Measurements from ENCODE around the gene SPG21. TPM values are rescaled to one million over a fixed set of nuclear protein-coding genes. Genes with fewer than 3 reads are reported as not detected.

SPG21 gene
- total and polyA plus RNA-seq, 2 of the 8 experiments (the other 6 are each of a cell fraction or from before 2014, with no cell fraction given): 67.3 to 72.7 TPM

DNA sequence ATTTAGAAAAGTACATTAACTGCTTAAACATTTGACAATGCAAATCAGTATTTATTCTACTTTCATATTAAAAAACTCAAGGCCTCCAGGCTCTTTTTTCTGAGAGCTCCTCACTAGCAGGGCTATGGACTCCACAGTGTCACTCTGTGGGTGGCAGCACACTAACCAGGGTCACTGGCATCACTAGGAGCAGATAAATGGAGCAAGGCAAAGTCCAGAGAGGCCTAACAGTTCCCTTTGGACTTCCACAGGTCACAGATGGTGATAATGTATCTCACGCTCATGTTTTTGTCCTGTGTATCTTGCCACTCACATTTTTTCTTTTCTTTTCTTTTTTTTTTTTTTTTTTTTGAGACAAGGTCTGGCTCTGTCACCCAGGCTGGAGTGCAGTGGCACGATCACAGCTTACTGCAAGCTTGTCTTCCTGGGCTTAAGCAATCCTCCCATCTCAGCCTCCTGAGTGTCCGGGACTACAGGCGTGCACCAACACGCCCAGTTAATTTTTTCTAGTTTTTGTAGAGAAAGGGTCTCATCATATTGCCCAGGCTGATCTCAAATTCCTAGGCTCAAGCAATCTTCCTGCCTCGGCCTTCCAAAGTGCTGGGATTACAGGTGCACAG, 7.8 kb downstream of the SPG21 start:
- Histone ChIP-seq H3K9me3 (ENCODE audit: insufficient read depth in 2 of 2, low read depth in 1 of 2, low read length in 1 of 2) (no peaks in the 10 kb centered on the region), H2BK120ac (replicated peaks; ENCODE audit: low read depth, low read length) (no peak overlapping the region), H3K4me2 (ENCODE audit: insufficient read depth in 1 of 2, low read depth in 2 of 2, low read length in 2 of 2) (no peak overlapping the region), H3K9ac (replicated peaks in 1 of 4; ENCODE audit: extremely low read depth in 1 of 4, low read depth in 3 of 4, low read length in 3 of 4) (peak overlapping the region in 1 of 4 experiments; percentile 3; a peak in 2 of 7 replicates), H3K27ac (ENCODE audit: low read depth, low read length) (no peak overlapping the region), H3K27me3 (replicated peaks in 1 of 4; ENCODE audit: control insufficient read depth in 3 of 4, extremely low read depth in 1 of 4, insufficient read depth in 3 of 4, low read length in 3 of 4) (no peaks in the 10 kb centered on the region), H3K4me1 (replicated peaks in 1 of 4; ENCODE audit: control insufficient read depth in 3 of 4, insufficient read depth in 4 of 4, low read length in 3 of 4) (peaks cover 3 to 6% (median 4%) of the 10 kb centered on the region in 4 experiments; a peak in 5 of 7 replicates), H2BK5ac (ENCODE audit: low read depth, low read length) (no peak overlapping the region), H3K56ac (replicated peaks; ENCODE audit: insufficient read length, low read depth, low read length) (no peak overlapping the region), H4K91ac (replicated peaks; ENCODE audit: insufficient read length, low read length) (no peak overlapping the region), H3K14ac (ENCODE audit: insufficient read length) (no peak overlapping the region), H2BK15ac (ENCODE audit: low read length) (no peak overlapping the region), H3K79me1 (ENCODE audit: low read depth, low read length) (0 out of 2 replicates have a peak, but pooled peaks cover 3% of the 10 kb centered on the region), H2BK12ac (ENCODE audit: low read depth, low read length) (no peak overlapping the region), H3K23ac (ENCODE audit: insufficient read length) (no peak overlapping the region), H2BK20ac (ENCODE audit: low read length) (no peak overlapping the region), H4K20me1 (replicated peaks in 1 of 2; ENCODE audit: control insufficient read depth in 1 of 2, insufficient read depth in 2 of 2, low read length in 2 of 2) (peaks cover 0 to 2% of the 10 kb centered on the region in 2 experiments), H2AFZ (ENCODE audit: low read length) (no peak overlapping the region), H3K4ac (replicated peaks; ENCODE audit: insufficient read length, low read depth, low read length) (no peak overlapping the region), H3K4me3 (ENCODE audit: extremely low read depth in 1 of 4, insufficient read depth in 2 of 4, low read depth in 3 of 4, low read length in 4 of 4) (no peak overlapping the region), H2AK5ac (ENCODE audit: low read depth, low read length) (no peak overlapping the region), H4K8ac (ENCODE audit: extremely low read depth, insufficient read depth, low read length) (no peak overlapping the region), H3K36me3 (ENCODE audit: control insufficient read depth in 2 of 4, insufficient read depth in 4 of 4, low read length in 3 of 4) (peaks cover 0 to 13% (median 0%) of the 10 kb centered on the region in 4 experiments; a peak in 1 of 8 replicates), H3K18ac (ENCODE audit: extremely low read depth, low read length) (no peak overlapping the region), H3K23me2 (ENCODE audit: low read depth, low read length) (no peaks in the 10 kb centered on the region), H3K79me2 (ENCODE audit: control insufficient read depth in 1 of 2, insufficient read depth in 2 of 2, low read length in 2 of 2) (peaks cover 0 to 2% of the 10 kb centered on the region in 2 experiments; a peak in 1 of 4 replicates), H4K5ac (ENCODE audit: insufficient read length, low read depth, low read length) (no peak overlapping the region)
- no peak for FAIRE-seq
- POLR2A ChIA-PET (ENCODE audit: partially characterized antibody): interaction anchor here (0.6 kb wide), 1 partner anchor 19 kb away, joined by 3 read pairs; no protein-coding TSS in a partner anchor
- DNase-seq (ENCODE audit: low read depth in 1 of 2, low spot score in 2 of 2): no peak
- WGBS, 2 experiments (ENCODE audit: extremely low coverage in 1 of 2, insufficient coverage in 1 of 2, insufficient read length in 1 of 2, insufficient replicate concordance in 2 of 2, low coverage in 1 of 2, low lambda C conversion rate in 2 of 2, missing lambda C conversion rate in 1 of 2): 90% methylated on average over 5 of the region's 6 CpGs; no CpG with 5 or more reads in 1 of the 2 experiments
- CTCF ChIA-PET (ENCODE audit: partially characterized antibody): interaction anchor here (0.6 to 1.4 kb wide), 6 partner anchors 11 to 452 kb away, joined by 3 to 5 read pairs (median 4); no protein-coding TSS in a partner anchor
- TF ChIP-seq, protein P1, sequence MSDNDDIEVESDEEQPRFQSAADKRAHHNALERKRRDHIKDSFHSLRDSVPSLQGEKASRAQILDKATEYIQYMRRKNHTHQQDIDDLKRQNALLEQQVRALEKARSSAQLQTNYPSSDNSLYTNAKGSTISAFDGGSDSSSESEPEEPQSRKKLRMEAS (IDR thresholded peaks at IDR 0.05): no peak
- TF ChIP-seq BCL11A (IDR thresholded peaks at IDR 0.05; ENCODE audit: low read depth in 2 of 2, low read length in 2 of 2) (no peak), SUZ12 (IDR thresholded peaks at IDR 0.05; ENCODE audit: low read length) (no peak)

Measured in H1 (cell line).